HepG2 (cell line): Measurements from ENCODE around the gene FOXS1. TPM values are rescaled to one million over a fixed set of nuclear protein-coding genes. Genes with fewer than 3 reads are reported as not detected.

ENCODE experiments used
- BCL3 ChIP-seq: sonication (generic); formaldehyde crosslinking; IDR thresholded peaks from 2 replicates; pipeline ENCODE4 v1.5.1; 2020; ENCODE audit warnings: mild to moderate bottlenecking, missing genetic modification reagents, moderate library complexity
- BORCS8-MEF2B ChIP-seq: sonication (generic); formaldehyde crosslinking; IDR thresholded peaks from 2 replicates; pipeline ENCODE4 v1.8.0; 2022; ENCODE audit warnings: mild to moderate bottlenecking, missing genetic modification reagents
- ELF3 ChIP-seq: IDR thresholded peaks from 2 replicates; pipeline ENCODE4 v1.6.1; 2016; ENCODE audit warnings: missing genetic modification reagents, missing compliant biosample characterization
- MTERF4 ChIP-seq: sonication (generic); formaldehyde crosslinking; IDR thresholded peaks from 2 replicates; pipeline ENCODE4 v1.8.0; 2023; ENCODE audit warnings: mild to moderate bottlenecking, missing genetic modification reagents
- NCOA2 ChIP-seq: sonication (generic); formaldehyde crosslinking; IDR thresholded peaks from 2 replicates; pipeline ENCODE4 v1.8.0; 2022; ENCODE audit warnings: inconsistent platforms
- RXRA ChIP-seq: sonication (generic); formaldehyde crosslinking; IDR thresholded peaks from 2 replicates; pipeline ENCODE4 v1.5.1; 2020; ENCODE audit warnings: missing genetic modification reagents
- SALL1 ChIP-seq: sonication (generic); formaldehyde crosslinking; IDR thresholded peaks from 2 replicates; pipeline ENCODE4 v1.8.0; 2022; ENCODE audit warnings: mild to moderate bottlenecking, missing genetic modification reagents
- TCF12 ChIP-seq, 2 experiments: fragments of 450-650 bp in 1 of 2; sonication (generic) in 1 of 2; formaldehyde crosslinking in 1 of 2; IDR thresholded peaks; 2 replicates each; pipeline versions ENCODE4 v1.6.1 to v1.8.0; 2017 to 2022; ENCODE audit warnings: antibody characterized with exemption in 1 of 2, mild to moderate bottlenecking in 1 of 2, missing genetic modification reagents in 1 of 2, moderate library complexity in 1 of 2
- TFAP4 ChIP-seq: sonication (generic); IDR thresholded peaks from 2 replicates; pipeline ENCODE4 v1.6.1; 2016; ENCODE audit warnings: low read depth, borderline replicate concordance
- THAP8 ChIP-seq: sonication (generic); formaldehyde crosslinking; IDR thresholded peaks from 2 replicates; pipeline ENCODE4 v1.5.1; 2020; ENCODE audit warnings: missing genetic modification reagents, mild to moderate bottlenecking, borderline replicate concordance
- TMF1 ChIP-seq: sonication (generic); formaldehyde crosslinking; IDR thresholded peaks from 2 replicates; pipeline ENCODE4 v1.8.1; 2022; ENCODE audit warnings: low read depth, missing genetic modification reagents
- ZFP37 ChIP-seq: sonication (generic); formaldehyde crosslinking; IDR thresholded peaks from 2 replicates; pipeline ENCODE4 v1.4.0; 2020; ENCODE audit warnings: missing genetic modification reagents, borderline replicate concordance
- ZMAT3 ChIP-seq: sonication (generic); formaldehyde crosslinking; conservative IDR thresholded peaks from 2 replicates; pipeline ENCODE4 v1.7.0; 2021; ENCODE audit warnings: missing genetic modification reagents
- ZNF138 ChIP-seq: sonication (generic); formaldehyde crosslinking; IDR thresholded peaks from 2 replicates; pipeline ENCODE4 v1.5.0; 2020; ENCODE audit warnings: mild to moderate bottlenecking, low read depth, missing genetic modification reagents
- ZNF160 ChIP-seq: sonication (generic); formaldehyde crosslinking; IDR thresholded peaks from 2 replicates; pipeline ENCODE4 v1.8.0; 2022; ENCODE audit warnings: mild to moderate bottlenecking, inconsistent platforms, missing genetic modification reagents
- ZNF33A ChIP-seq: sonication (generic); formaldehyde crosslinking; IDR thresholded peaks from 2 replicates; pipeline ENCODE4 v1.5.1; 2020; ENCODE audit warnings: missing genetic modification reagents, mild to moderate bottlenecking, moderate library complexity, borderline replicate concordance
- ZNF607 ChIP-seq: sonication (generic); formaldehyde crosslinking; IDR thresholded peaks from 2 replicates; pipeline ENCODE4 v1.5.1; 2020; ENCODE audit warnings: missing genetic modification reagents, mild to moderate bottlenecking, borderline replicate concordance
- ZNF619 ChIP-seq: sonication (generic); formaldehyde crosslinking; IDR thresholded peaks from 2 replicates; pipeline ENCODE4 v1.4.0; 2020; ENCODE audit warnings: mild to moderate bottlenecking, missing genetic modification reagents
- ZNF703 ChIP-seq: sonication (generic); formaldehyde crosslinking; IDR thresholded peaks from 2 replicates; pipeline ENCODE4 v1.5.1; 2020; ENCODE audit warnings: missing genetic modification reagents, mild to moderate bottlenecking, moderate library complexity, borderline replicate concordance
- ZNF879 ChIP-seq: sonication (generic); formaldehyde crosslinking; IDR thresholded peaks from 2 replicates; pipeline ENCODE4 v1.8.1; 2023; ENCODE audit warnings: missing genetic modification reagents
- ZNF883 ChIP-seq: sonication (generic); formaldehyde crosslinking; IDR thresholded peaks from 2 replicates; pipeline ENCODE4 v1.5.1; 2020; ENCODE audit warnings: mild to moderate bottlenecking, missing genetic modification reagents; ENCODE audit errors: not compliant biosample characterization
- ZSCAN9 ChIP-seq: IDR thresholded peaks from 2 replicates; pipeline ENCODE4 v1.6.1; 2016; ENCODE audit warnings: borderline replicate concordance
- polyA plus RNA-seq, 8 experiments: library from polyadenylated mRNA; depleted of rRNA in 3 of 8; stranded (reverse) in 7 of 8; unstranded in 1 of 8; fragments of >200 nt; fragmentation: Illumina TruSeq in 4 of 8; extraction: Trizol in 4 of 8; gene quantifications; 2 replicates each; pipeline versions ENCODE4 v1.2.1 to v1.2.3, GENCODE V29; 2011 to 2016; ENCODE audit warnings: low read depth in 4 of 8, missing spikeins in 1 of 8, mixed read lengths in 1 of 8; ENCODE audit not compliant: insufficient read depth in 1 of 8
- total RNA-seq, 5 experiments: library from RNA; depleted of rRNA; stranded (reverse); fragments of >200 nt; fragmentation: Illumina TruSeq; extraction: Trizol; gene quantifications; 2 replicates each; pipeline ENCODE4 v1.2.3, GENCODE V29; 2016; ENCODE audit warnings: low read depth in 1 of 5

Gene FOXS1
- total and polyA plus RNA-seq, 2 of the 13 experiments (the other 11 are each of a cell fraction or from before 2014, with no cell fraction given), result not detected

- TF ChIP-seq THAP8 (0 out of 2 replicates have a peak, but pooled peaks have one; percentile 36), ZNF703 (no peak), ZSCAN9 (CRISPR knock-in tag) (no peak), ZNF879 (CRISPR knock-in tag) (0 out of 2 replicates have a peak, but pooled peaks have one; percentile 41), RXRA (peak; percentile 45; the same call in 1 of the 2 replicates), TFAP4 (peak; percentile 66; the same call in 1 of the 2 replicates), MTERF4 (CRISPR knock-in tag) (no peak; the same call in 1 of the 2 replicates), TMF1 (CRISPR knock-in tag) (0 out of 2 replicates have a peak, but pooled peaks have one; percentile 57), SALL1 (CRISPR knock-in tag) (peak; percentile 10; the same call in 1 of the 2 replicates), ZMAT3 (0 out of 2 replicates have a peak, but pooled peaks have one; percentile 53), ELF3 (CRISPR knock-in tag) (no peak), BCL3 (0 out of 2 replicates have a peak, but pooled peaks have one; percentile 32), ZFP37 (CRISPR knock-in tag) (no peak), TCF12 (IDR thresholded peaks at IDR 0.05) (no peak), TCF12 (CRISPR knock-in tag; IDR thresholded peaks at IDR 0.05) (0 out of 2 replicates have a peak, but pooled peaks have one; percentile 53), ZNF33A (CRISPR knock-in tag) (no peak), ZNF883 (CRISPR knock-in tag) (peak; percentile 40), ZNF607 (CRISPR knock-in tag) (no peak; the same call in none of the 2 replicates), ZNF619 (CRISPR knock-in tag) (0 out of 2 replicates have a peak, but pooled peaks have one; percentile 45), ZNF160 (CRISPR knock-in tag) (0 out of 2 replicates have a peak, but pooled peaks have one; percentile 3), ZNF138 (0 out of 2 replicates have a peak, but pooled peaks have one; percentile 34), NCOA2 (CRISPR knock-in tag) (no peak), BORCS8-MEF2B (CRISPR knock-in tag) (peak; percentile 65; the same call in 1 of the 2 replicates)
These were observed 16.2 kb upstream of the FOXS1 start (continued) for GRCh38 chr20:31861385-31862156.
